HL-60 (cell line): ENCODE measurements around the gene L3MBTL4.

Experiments used
- DNase-seq, 2 experiments: peaks; one replicate each; pipeline ENCODE4 v3.0.0-alpha.2; 2010 to 2020; ENCODE audit warnings: low read depth in 1 of 2, low spot score in 1 of 2
- H3K27ac ChIP-seq: fragments of 250-450 bp; sonication (Bioruptor Pico); replicated peaks from 2 replicates; pipeline ENCODE4 v1.5.1; 2020; ENCODE audit warnings: mild to moderate bottlenecking, moderate library complexity
- H3K27me3 ChIP-seq: fragments of 250-450 bp; sonication (Bioruptor Pico); 2 replicates; pipeline ENCODE4 v1.5.1; 2021; ENCODE audit warnings: mild to moderate bottlenecking, moderate library complexity; ENCODE audit not compliant: insufficient read depth, poor library complexity, severe bottlenecking
- H3K4me3 ChIP-seq: replicated peaks from 2 replicates; pipeline ENCODE4 v1.5.1; 2011; ENCODE audit warnings: mild to moderate bottlenecking, control low read depth, low read length; ENCODE audit not compliant: insufficient read depth
- CTCF ChIP-seq: IDR thresholded peaks from one replicate; pipeline ENCODE4 v1.5.1; 2011; ENCODE audit warnings: low read length, control low read depth, inconsistent platforms; ENCODE audit not compliant: insufficient read depth
- GABPA ChIP-seq: IDR thresholded peaks from 2 replicates; pipeline ENCODE4 v1.6.1; 2012; ENCODE audit warnings: low read depth
- POLR2AphosphoS5 ChIP-seq: IDR thresholded peaks from 2 replicates; pipeline ENCODE4 v1.6.1; 2012; ENCODE audit warnings: low read depth
- SPI1 ChIP-seq: IDR thresholded peaks from 2 replicates; pipeline ENCODE4 v1.6.1; 2012; ENCODE audit warnings: low read depth, mild to moderate bottlenecking, borderline replicate concordance
- TF ChIP-seq, protein P1 (sequence below): IDR thresholded peaks from 2 replicates; pipeline ENCODE4 v1.6.1; 2012; ENCODE audit warnings: low read depth; ENCODE audit not compliant: insufficient replicate concordance

The L3MBTL4 gene

DNA sequence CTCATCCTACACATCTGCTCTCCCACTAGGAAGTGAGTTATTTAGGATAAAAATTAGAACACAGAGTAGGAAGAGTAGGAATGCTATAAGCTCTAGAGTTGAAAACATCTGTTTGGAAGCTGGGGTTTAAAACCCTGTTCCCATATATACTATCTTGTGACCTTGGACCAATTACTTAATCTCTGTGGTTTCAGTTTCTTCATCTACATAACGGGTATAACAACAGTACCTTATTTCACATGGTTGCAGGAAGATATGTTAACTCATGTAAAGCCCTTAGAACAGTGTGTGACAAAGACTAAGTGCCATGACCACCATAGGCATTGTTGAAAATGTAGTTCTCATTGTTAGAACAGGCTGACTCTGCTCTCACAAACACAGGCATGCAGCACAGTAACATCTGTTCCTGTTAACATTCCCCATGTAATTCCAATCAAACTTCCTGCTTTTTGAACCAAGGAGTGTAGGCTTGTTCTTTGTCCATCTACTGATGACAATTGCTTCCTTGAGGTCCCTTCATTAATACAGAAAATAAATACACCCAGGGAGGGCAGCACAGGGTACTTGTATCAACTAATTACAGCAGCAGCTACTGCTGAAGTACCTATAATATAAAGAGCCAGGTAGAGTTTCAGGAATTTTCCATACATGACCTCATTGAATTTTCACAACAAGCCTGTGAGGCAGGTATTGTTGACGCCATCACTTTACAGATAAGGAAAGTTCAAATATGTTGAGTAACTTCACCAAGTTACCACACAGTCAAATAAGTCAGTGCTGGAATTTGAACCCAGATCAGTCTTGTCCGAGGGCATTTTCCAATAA, 204.2 kb downstream of the L3MBTL4 start:
- no peaks in the 10 kb centered on the region for H3K27me3 ChIP-seq
- TF ChIP-seq GABPA = no peak
- TF ChIP-seq CTCF = no peak
- no peak for TF ChIP-seq SPI1
- TF ChIP-seq POLR2AphosphoS5 = no peak
- TF ChIP-seq, protein P1, sequence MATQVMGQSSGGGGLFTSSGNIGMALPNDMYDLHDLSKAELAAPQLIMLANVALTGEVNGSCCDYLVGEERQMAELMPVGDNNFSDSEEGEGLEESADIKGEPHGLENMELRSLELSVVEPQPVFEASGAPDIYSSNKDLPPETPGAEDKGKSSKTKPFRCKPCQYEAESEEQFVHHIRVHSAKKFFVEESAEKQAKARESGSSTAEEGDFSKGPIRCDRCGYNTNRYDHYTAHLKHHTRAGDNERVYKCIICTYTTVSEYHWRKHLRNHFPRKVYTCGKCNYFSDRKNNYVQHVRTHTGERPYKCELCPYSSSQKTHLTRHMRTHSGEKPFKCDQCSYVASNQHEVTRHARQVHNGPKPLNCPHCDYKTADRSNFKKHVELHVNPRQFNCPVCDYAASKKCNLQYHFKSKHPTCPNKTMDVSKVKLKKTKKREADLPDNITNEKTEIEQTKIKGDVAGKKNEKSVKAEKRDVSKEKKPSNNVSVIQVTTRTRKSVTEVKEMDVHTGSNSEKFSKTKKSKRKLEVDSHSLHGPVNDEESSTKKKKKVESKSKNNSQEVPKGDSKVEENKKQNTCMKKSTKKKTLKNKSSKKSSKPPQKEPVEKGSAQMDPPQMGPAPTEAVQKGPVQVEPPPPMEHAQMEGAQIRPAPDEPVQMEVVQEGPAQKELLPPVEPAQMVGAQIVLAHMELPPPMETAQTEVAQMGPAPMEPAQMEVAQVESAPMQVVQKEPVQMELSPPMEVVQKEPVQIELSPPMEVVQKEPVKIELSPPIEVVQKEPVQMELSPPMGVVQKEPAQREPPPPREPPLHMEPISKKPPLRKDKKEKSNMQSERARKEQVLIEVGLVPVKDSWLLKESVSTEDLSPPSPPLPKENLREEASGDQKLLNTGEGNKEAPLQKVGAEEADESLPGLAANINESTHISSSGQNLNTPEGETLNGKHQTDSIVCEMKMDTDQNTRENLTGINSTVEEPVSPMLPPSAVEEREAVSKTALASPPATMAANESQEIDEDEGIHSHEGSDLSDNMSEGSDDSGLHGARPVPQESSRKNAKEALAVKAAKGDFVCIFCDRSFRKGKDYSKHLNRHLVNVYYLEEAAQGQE = no peak
- H3K27ac ChIP-seq = no peak overlapping the region
- DNase-seq = no peak
- no peak overlapping the region for H3K4me3 ChIP-seq

DNA sequence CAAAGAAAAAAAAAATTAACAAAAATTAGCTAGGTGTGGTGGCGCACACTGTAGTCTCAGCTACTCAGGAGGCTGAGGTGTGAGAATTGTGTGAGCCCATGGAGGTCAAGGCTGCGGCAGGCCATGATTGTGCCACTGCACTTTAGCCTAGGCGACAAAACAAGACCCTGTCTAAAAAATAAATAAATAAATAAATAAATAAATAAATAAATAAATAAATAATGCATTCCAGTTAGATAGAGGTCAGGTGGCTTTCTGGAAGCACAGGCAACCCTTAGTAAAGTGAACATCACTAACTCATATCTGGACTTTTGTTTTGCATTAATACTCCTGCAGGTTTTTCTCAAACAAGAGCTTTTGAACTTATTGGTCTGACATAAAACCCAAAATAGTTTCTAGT, 206.8 kb downstream of the L3MBTL4 start:
- no peaks in the 10 kb centered on the region for H3K27me3 ChIP-seq
- H3K4me3 ChIP-seq = no peak overlapping the region
- no peak for TF ChIP-seq SPI1
- no peak for DNase-seq
- no peak overlapping the region for H3K27ac ChIP-seq

DNA sequence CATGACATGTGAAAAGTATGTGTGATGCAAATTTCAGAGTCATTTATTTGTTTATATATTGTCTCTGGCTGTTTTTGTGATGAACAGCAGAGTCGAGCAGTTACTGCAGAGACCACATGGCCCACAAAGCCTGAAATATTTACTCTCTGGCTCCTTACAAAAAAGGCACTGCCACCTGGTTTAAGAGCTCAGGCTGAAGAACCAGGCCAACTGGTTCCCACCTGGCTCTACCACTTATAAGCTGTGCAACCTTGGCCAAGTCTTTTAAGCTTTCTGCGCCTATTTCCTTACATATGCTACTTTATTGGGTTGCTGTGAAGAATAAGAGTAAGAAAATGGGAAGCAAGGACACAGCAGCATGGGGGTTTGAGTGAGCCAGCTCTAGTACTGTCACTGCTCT, 207.6 kb downstream of the L3MBTL4 start:
- DNase-seq = no peak
- no peak overlapping the region for H3K27ac ChIP-seq
- H3K4me3 ChIP-seq = no peak overlapping the region
- TF ChIP-seq CTCF (no peak), SPI1 (no peak), GABPA (no peak), POLR2AphosphoS5 (no peak)
- TF ChIP-seq, protein P1 = no peak
- no peaks in the 10 kb centered on the region for H3K27me3 ChIP-seq

DNA sequence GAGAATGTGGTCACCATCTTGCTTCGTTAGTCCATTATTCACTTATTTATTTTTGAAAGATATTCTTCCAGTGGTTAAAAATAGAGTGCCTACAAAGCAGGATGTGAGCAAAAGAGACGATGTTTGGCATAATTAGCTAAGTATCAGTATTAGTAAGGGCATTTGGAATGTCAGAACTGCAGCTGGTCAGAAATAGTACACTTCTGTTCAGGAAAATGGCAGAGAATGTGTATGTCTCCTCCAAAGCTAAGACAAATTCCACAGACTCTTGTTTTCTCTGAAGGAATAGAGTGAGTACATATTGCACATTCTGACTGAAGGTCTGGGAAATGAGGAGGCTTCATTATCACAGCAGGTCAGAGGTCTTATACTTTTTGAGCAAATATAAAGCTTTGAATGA, 209.0 kb downstream of the L3MBTL4 start:
- no peaks in the 10 kb centered on the region for H3K27me3 ChIP-seq
- no peak overlapping the region for H3K4me3 ChIP-seq
- DNase-seq = no peak
- TF ChIP-seq, protein P1 = no peak
- TF ChIP-seq SPI1 (no peak), POLR2AphosphoS5 (no peak), CTCF (no peak), GABPA (no peak)
- H3K27ac ChIP-seq = no peak overlapping the region
